DMS153 treated with DMSO at 0.1 percent for 48 hours (cell line): ENCODE results near the gene KRTAP10-12.

Experiments used
- DNase-seq: peaks from one replicate; lab custom pipeline; 2025; ENCODE audit not compliant: unreplicated experiment; lab: John Stamatoyannopoulos, UW

KRTAP10-12 gene

GRCh38 chr21:44697811-44698734 lies 1.1 kb downstream of the KRTAP10-12 start:
- no peak for DNase-seq

GRCh38 chr21:44699502-44700001 lies 2.6 kb downstream of the KRTAP10-12 start:
- DNase-seq, result no peak

GRCh38 chr21:44700101-44701022 lies 3.4 kb downstream of the KRTAP10-12 start:
- no peak for DNase-seq

GRCh38 chr21:44701023-44701400 lies 4.0 kb downstream of the KRTAP10-12 start:
- no peak for DNase-seq

GRCh38 chr21:44701541-44701940 lies 4.6 kb downstream of the KRTAP10-12 start:
- no peak for DNase-seq

GRCh38 chr21:44702111-44702972 lies 5.4 kb downstream of the KRTAP10-12 start:
- DNase-seq, result no peak

- DNase-seq, result peak; percentile 72
Measured at GRCh38 chr21:44702973-44703730, 6.2 kb downstream of the KRTAP10-12 start.

GRCh38 chr21:44703731-44704635 lies 7.0 kb downstream of the KRTAP10-12 start:
- no peak for DNase-seq

GRCh38 chr21:44704636-44705001 lies 7.6 kb downstream of the KRTAP10-12 start:
- DNase-seq, result no peak

GRCh38 chr21:44706026-44706705 lies 9.2 kb downstream of the KRTAP10-12 start:
- DNase-seq, result no peak

- no peak for DNase-seq
Measured at GRCh38 chr21:44706706-44707581, 10.0 kb downstream of the KRTAP10-12 start.

- DNase-seq, result no peak
Measured at GRCh38 chr21:44708213-44708865, 11.4 kb downstream of the KRTAP10-12 start.

- DNase-seq, result no peak
Measured at GRCh38 chr21:44708866-44709425, 12.0 kb downstream of the KRTAP10-12 start.

- DNase-seq, result peak; percentile 29
Measured at GRCh38 chr21:44709426-44710293, 12.7 kb downstream of the KRTAP10-12 start.

- DNase-seq, result no peak
Measured at GRCh38 chr21:44710294-44710665, 13.3 kb downstream of the KRTAP10-12 start.
